Neural cell (in vitro differentiated cells): Measurements from ENCODE around the gene SEC63. TPM values are rescaled to one million over a fixed set of nuclear protein-coding genes. Genes with fewer than 3 reads are reported as not detected.

Source experiments
- H2AFZ ChIP-seq: fragments of 200-600, 300-800 bp; sonication (generic), shearing (Covaris generic); 2 replicates; pipeline ENCODE4 v1.6.0; 2014; ENCODE audit warnings: low read depth, mild to moderate bottlenecking, antibody characterized with exemption, low read length, moderate library complexity
- H3F3A ChIP-seq: fragments of 200-600 bp; shearing (Covaris generic); 2 replicates; pipeline ENCODE4 v1.6.1; 2016; ENCODE audit warnings: mild to moderate bottlenecking, moderate library complexity, mixed read lengths, antibody characterized with exemption, low read length; ENCODE audit not compliant: insufficient read depth, poor library complexity, severe bottlenecking
- H3K27ac ChIP-seq: fragments of 200-600, 300-800 bp; sonication (generic), shearing (Covaris generic); 2 replicates; pipeline ENCODE4 v1.5.1; 2014; ENCODE audit warnings: mild to moderate bottlenecking, low read length, moderate library complexity
- H3K27me3 ChIP-seq: fragments of 300-800, 200-600 bp; sonication (generic), shearing (Covaris generic); 2 replicates; pipeline ENCODE4 v1.6.0; 2014; ENCODE audit warnings: mild to moderate bottlenecking, low read depth, low read length, moderate library complexity; ENCODE audit not compliant: insufficient read depth
- H3K36me3 ChIP-seq: fragments of 300-800, 200-600 bp; sonication (generic), shearing (Covaris generic); 2 replicates; pipeline ENCODE4 v1.5.1; 2014; ENCODE audit warnings: mild to moderate bottlenecking, antibody characterized with exemption, low read length, moderate library complexity; ENCODE audit not compliant: insufficient read depth
- H3K4me2 ChIP-seq: fragments of 300-800, 200-600 bp; sonication (generic), shearing (Covaris generic); 2 replicates; pipeline ENCODE4 v1.6.0; 2014; ENCODE audit warnings: mild to moderate bottlenecking, low read length
- H3K4me3 ChIP-seq: fragments of 300-800, 200-600 bp; sonication (generic), shearing (Covaris generic); 2 replicates; pipeline ENCODE4 v1.5.1; 2014; ENCODE audit warnings: mild to moderate bottlenecking, low read length, moderate library complexity
- H3K79me2 ChIP-seq: fragments of 200-600 bp; shearing (Covaris generic); replicated peaks from 2 replicates; pipeline ENCODE4 v1.6.0; 2014; ENCODE audit warnings: mild to moderate bottlenecking, low read length, moderate library complexity; ENCODE audit not compliant: insufficient read depth
- H3K9ac ChIP-seq: fragments of 300-800, 200-600 bp; sonication (generic), shearing (Covaris generic); 2 replicates; pipeline ENCODE4 v1.6.1; 2016; ENCODE audit warnings: mild to moderate bottlenecking, low read length, mixed read lengths
- H3K9me2 ChIP-seq: fragments of 200-600 bp; shearing (Covaris generic); 2 replicates; pipeline ENCODE4 v1.6.1; 2016; ENCODE audit warnings: mild to moderate bottlenecking, low read length, mixed read lengths; ENCODE audit not compliant: insufficient read depth
- H3K9me3 ChIP-seq: fragments of 200-600, 300-800 bp; sonication (generic), shearing (Covaris generic); 2 replicates; pipeline ENCODE4 v1.6.1; 2016; ENCODE audit warnings: mild to moderate bottlenecking, mixed run types, low read length, moderate library complexity, mixed read lengths
- H4K20me1 ChIP-seq: fragments of 200-600 bp; shearing (Covaris generic); 2 replicates; pipeline ENCODE4 v1.6.1; 2016; ENCODE audit warnings: mild to moderate bottlenecking, mixed run types; ENCODE audit not compliant: insufficient read depth
- CTCF ChIP-seq: fragments of 450-650 bp; IDR thresholded peaks from 2 replicates; pipeline ENCODE4 v1.5.1; 2014; ENCODE audit warnings: antibody characterized with exemption, mild to moderate bottlenecking, moderate library complexity; ENCODE audit not compliant: poor library complexity, severe bottlenecking
- EP300 ChIP-seq: fragments of 450-650 bp; conservative IDR thresholded peaks from 2 replicates; pipeline ENCODE4 v1.6.1; 2014; ENCODE audit warnings: antibody characterized with exemption, mild to moderate bottlenecking, moderate library complexity; ENCODE audit not compliant: poor library complexity, severe bottlenecking
- EZH2 ChIP-seq: fragments of 200-600, 300-800 bp; shearing (Covaris generic), sonication (generic); IDR thresholded peaks from 2 replicates; pipeline ENCODE4 v1.6.1; 2014; ENCODE audit warnings: antibody characterized with exemption, low read length, borderline replicate concordance, mild to moderate bottlenecking; ENCODE audit not compliant: insufficient read depth, poor library complexity, severe bottlenecking
- MXI1 ChIP-seq: fragments of 450-650 bp; conservative IDR thresholded peaks from 2 replicates; pipeline ENCODE4 v1.6.1; 2014; ENCODE audit warnings: antibody characterized with exemption, mild to moderate bottlenecking; ENCODE audit not compliant: poor library complexity, severe bottlenecking
- POLR2AphosphoS5 ChIP-seq: IDR thresholded peaks from 2 replicates; pipeline ENCODE4 v1.6.1; 2012
- RAD21 ChIP-seq: fragments of 450-650 bp; conservative IDR thresholded peaks from 2 replicates; pipeline ENCODE4 v1.6.1; 2014; ENCODE audit warnings: antibody characterized with exemption, mild to moderate bottlenecking, moderate library complexity
- SMC3 ChIP-seq: fragments of 450-650 bp; conservative IDR thresholded peaks from 2 replicates; pipeline ENCODE4 v1.6.1; 2014; ENCODE audit warnings: antibody characterized with exemption, mild to moderate bottlenecking, moderate library complexity; ENCODE audit not compliant: poor library complexity
- TAF1 ChIP-seq: IDR thresholded peaks from 2 replicates; pipeline ENCODE4 v1.6.1; 2012; ENCODE audit warnings: low read depth
- polyA plus RNA-seq: library from polyadenylated mRNA; depleted of rRNA; stranded (reverse); fragments of >200 nt; gene quantifications from 2 replicates; pipeline ENCODE4 v1.2.3, GENCODE V29; 2014
- TF ChIP-seq, protein P1 (sequence below): IDR thresholded peaks from 2 replicates; pipeline ENCODE4 v1.6.1; 2012; ENCODE audit warnings: borderline replicate concordance

The SEC63 gene
- polyA plus RNA-seq, 1 donor from 2014 or later: 34.8 TPM

DNA sequence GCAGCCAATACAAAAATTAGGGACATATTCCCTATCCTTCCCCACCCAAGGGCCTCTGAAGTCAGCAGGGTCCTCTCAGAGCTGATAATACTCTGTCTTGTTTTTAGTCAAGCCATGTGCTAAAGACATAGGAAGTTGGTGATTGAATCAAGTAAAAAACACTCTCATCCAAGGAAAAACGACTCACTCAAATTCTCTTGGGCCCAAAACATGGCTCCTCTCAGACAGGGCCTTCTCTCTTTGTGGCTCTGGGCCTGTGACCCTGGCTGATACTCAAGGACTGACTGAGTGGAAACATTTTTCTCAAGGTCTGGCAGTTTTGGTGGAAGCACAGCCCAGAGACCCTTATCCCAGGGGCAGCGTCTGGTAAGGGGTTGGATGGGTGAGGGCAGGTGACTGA lies 127.9 kb downstream of the SEC63 start:
- H3K9me3 ChIP-seq: no peaks in the 10 kb centered on the region
- H3K79me2 ChIP-seq: no peaks in the 10 kb centered on the region
- H3K9me2 ChIP-seq: no peaks in the 10 kb centered on the region
- no peak overlapping the region for H3K9ac ChIP-seq
- TF ChIP-seq EP300 (no peak), EZH2 (no peak), CTCF (no peak), MXI1 (no peak), SMC3 (no peak), POLR2AphosphoS5 (no peak), RAD21 (no peak), TAF1 (no peak)
- TF ChIP-seq, protein P1, sequence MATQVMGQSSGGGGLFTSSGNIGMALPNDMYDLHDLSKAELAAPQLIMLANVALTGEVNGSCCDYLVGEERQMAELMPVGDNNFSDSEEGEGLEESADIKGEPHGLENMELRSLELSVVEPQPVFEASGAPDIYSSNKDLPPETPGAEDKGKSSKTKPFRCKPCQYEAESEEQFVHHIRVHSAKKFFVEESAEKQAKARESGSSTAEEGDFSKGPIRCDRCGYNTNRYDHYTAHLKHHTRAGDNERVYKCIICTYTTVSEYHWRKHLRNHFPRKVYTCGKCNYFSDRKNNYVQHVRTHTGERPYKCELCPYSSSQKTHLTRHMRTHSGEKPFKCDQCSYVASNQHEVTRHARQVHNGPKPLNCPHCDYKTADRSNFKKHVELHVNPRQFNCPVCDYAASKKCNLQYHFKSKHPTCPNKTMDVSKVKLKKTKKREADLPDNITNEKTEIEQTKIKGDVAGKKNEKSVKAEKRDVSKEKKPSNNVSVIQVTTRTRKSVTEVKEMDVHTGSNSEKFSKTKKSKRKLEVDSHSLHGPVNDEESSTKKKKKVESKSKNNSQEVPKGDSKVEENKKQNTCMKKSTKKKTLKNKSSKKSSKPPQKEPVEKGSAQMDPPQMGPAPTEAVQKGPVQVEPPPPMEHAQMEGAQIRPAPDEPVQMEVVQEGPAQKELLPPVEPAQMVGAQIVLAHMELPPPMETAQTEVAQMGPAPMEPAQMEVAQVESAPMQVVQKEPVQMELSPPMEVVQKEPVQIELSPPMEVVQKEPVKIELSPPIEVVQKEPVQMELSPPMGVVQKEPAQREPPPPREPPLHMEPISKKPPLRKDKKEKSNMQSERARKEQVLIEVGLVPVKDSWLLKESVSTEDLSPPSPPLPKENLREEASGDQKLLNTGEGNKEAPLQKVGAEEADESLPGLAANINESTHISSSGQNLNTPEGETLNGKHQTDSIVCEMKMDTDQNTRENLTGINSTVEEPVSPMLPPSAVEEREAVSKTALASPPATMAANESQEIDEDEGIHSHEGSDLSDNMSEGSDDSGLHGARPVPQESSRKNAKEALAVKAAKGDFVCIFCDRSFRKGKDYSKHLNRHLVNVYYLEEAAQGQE: no peak
- H3K4me2 ChIP-seq: no peak overlapping the region
- no peak overlapping the region for H3K4me3 ChIP-seq
- no peak overlapping the region for H2AFZ ChIP-seq
- H3K27me3 ChIP-seq: no peaks in the 10 kb centered on the region
- H3K36me3 ChIP-seq: no peaks in the 10 kb centered on the region
- H4K20me1 ChIP-seq: no peaks in the 10 kb centered on the region
- H3K27ac ChIP-seq: no peak overlapping the region
- H3F3A ChIP-seq: no peaks in the 10 kb centered on the region

GRCh38 chr6:107827541-107827940 lies 130.5 kb downstream of the SEC63 start:
- no peak overlapping the region for H3K4me3 ChIP-seq
- no peaks in the 10 kb centered on the region for H3K9me2 ChIP-seq
- H3K9ac ChIP-seq: no peak overlapping the region
- no peaks in the 10 kb centered on the region for H4K20me1 ChIP-seq
- H3K79me2 ChIP-seq: peaks cover 10% of the 10 kb centered on the region
- H3K4me2 ChIP-seq: no peak overlapping the region
- H3K27ac ChIP-seq: no peak overlapping the region
- H2AFZ ChIP-seq: no peak overlapping the region
- H3K27me3 ChIP-seq: no peaks in the 10 kb centered on the region
- H3K9me3 ChIP-seq: no peaks in the 10 kb centered on the region
- TF ChIP-seq RAD21 (no peak), SMC3 (no peak), EZH2 (no peak), MXI1 (no peak), CTCF (no peak), TAF1 (no peak), EP300 (no peak), POLR2AphosphoS5 (no peak)
- TF ChIP-seq, protein P1: no peak
- H3F3A ChIP-seq: no peaks in the 10 kb centered on the region
- no peaks in the 10 kb centered on the region for H3K36me3 ChIP-seq
